K562 (cell line): ENCODE measurements around the gene ADAM15. TPM values are rescaled to one million over a fixed set of nuclear protein-coding genes. Genes with fewer than 3 reads are reported as not detected.

Source experiments
- BDP1 ChIP-seq: IDR thresholded peaks from 3 replicates; pipeline ENCODE4 v1.6.1; 2011; ENCODE audit not compliant: insufficient read length, insufficient read depth
- CXXC5 ChIP-seq: fragments of 250-450 bp; sonication (Bioruptor Pico); IDR thresholded peaks from 2 replicates; pipeline ENCODE4 v1.8.0; 2022; ENCODE audit warnings: inconsistent platforms, mild to moderate bottlenecking, moderate library complexity
- MYC ChIP-seq, 2 experiments: fragments of 250-450 bp in 1 of 2; sonication (Bioruptor Pico) in 1 of 2; IDR thresholded peaks; 2 replicates each; pipeline versions ENCODE4 v1.5.1 to v1.6.1; 2012 to 2021; ENCODE audit warnings: low read depth in 2 of 2, borderline replicate concordance in 1 of 2, improper control_type of control experiment in 1 of 2, low read length in 1 of 2, mild to moderate bottlenecking in 1 of 2, moderate library complexity in 1 of 2
- PKNOX1 ChIP-seq: fragments of 450-650 bp; IDR thresholded peaks from 2 replicates; pipeline ENCODE4 v1.6.1; 2016
- SIN3A ChIP-seq, 2 experiments: fragments of 150-350 bp in 1 of 2; IDR thresholded peaks; 2 replicates each; pipeline ENCODE4 v1.6.1; 2011 to 2016; ENCODE audit warnings: borderline replicate concordance in 2 of 2, low read depth in 2 of 2, low read length in 2 of 2, mild to moderate bottlenecking in 2 of 2, moderate library complexity in 2 of 2; ENCODE audit not compliant: control insufficient read depth in 1 of 2
- polyA plus RNA-seq, 8 experiments: library from polyadenylated mRNA; depleted of rRNA in 4 of 8; stranded (reverse) in 5 of 8; unstranded in 3 of 8; fragments of >200 nt; fragmentation: Nextera tagmentation in 2 of 8; fragmentation: Illumina TruSeq in 1 of 8; extraction: Ambion mirVana in 2 of 8; extraction: Trizol in 1 of 8; gene quantifications; 2 replicates each; pipeline versions ENCODE4 v1.2.1 to v1.2.3, GENCODE V29; 2011 to 2014; ENCODE audit warnings: inconsistent platforms in 1 of 8, missing spikeins in 1 of 8
- total RNA-seq, 7 experiments: library from RNA; depleted of rRNA in 6 of 7; stranded (reverse); fragments of >200 nt in 6 of 7; fragmentation: Illumina TruSeq in 2 of 7; extraction: Trizol in 2 of 7; gene quantifications; 2 replicates each; pipeline versions ENCODE4 v1.2.1 to v1.2.3, GENCODE V29; 2011 to 2021; ENCODE audit warnings: low replicate concordance in 1 of 7
- TF ChIP-seq, protein P1 (sequence below): fragments of 450-650 bp; IDR thresholded peaks from 2 replicates; pipeline ENCODE4 v1.6.1; 2017; ENCODE audit warnings: antibody characterized with exemption
- TF ChIP-seq, protein P2 (sequence below), 3 experiments: fragments of 200-800 bp in 1 of 3; sonication (Bioruptor generic) in 1 of 3; sonication (generic) in 1 of 3; formaldehyde crosslinking in 1 of 3; IDR thresholded peaks; 2 replicates each; pipeline versions ENCODE4 v1.6.1 to v1.8.0; 2016 to 2022; ENCODE audit warnings: mild to moderate bottlenecking in 2 of 3, missing compliant biosample characterization in 2 of 3, missing genetic modification characterization in 2 of 3, missing genetic modification reagents in 1 of 3

The ADAM15 gene
- total and polyA plus RNA-seq, 9 of the 15 experiments (the other 6 are each of a cell fraction or from before 2014, with no cell fraction given): 0.69 to 72.3 (median 32.8) TPM

DNA sequence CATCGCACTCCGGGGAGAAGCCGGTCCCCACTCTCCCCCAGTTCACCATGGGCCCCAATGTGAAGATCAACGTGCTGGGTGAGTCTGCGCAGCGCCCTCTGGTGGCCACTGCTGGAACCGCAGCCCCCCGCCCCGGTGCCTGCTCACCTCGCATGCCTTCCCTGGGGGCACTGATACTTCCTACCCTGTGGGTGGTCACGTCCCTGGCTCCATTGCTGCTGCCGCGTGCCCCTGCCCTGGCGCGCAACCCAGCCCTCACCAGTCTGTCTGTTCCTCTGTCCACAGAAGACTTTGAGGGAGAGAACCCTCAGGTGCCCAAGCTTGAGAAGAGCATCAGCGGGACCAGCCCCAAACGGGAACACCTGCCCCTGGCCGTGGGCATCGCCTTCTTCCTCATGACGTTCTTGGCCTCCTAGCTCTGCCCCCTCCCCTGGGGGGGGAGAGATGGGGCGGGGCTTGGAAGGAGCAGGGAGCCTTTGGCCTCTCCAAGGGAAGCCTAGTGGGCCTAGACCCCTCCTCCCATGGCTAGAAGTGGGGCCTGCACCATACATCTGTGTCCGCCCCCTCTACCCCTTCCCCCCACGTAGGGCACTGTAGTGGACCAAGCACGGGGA, 35.1 kb downstream of the ADAM15 start (continued):
- TF ChIP-seq MYC (IDR thresholded peaks at IDR 0.05; ENCODE audit: low read depth, low read length): peak; percentile 46; the same call in 1 of the 2 replicates
- TF ChIP-seq MYC (CRISPR knock-in tag; IDR thresholded peaks at IDR 0.05; ENCODE audit: borderline replicate concordance, low read depth): no peak
- TF ChIP-seq PKNOX1: no peak
- TF ChIP-seq CXXC5: no peak
- TF ChIP-seq BDP1: no peak
- TF ChIP-seq SIN3A (IDR thresholded peaks at IDR 0.05; ENCODE audit: borderline replicate concordance in 2 of 2, control insufficient read depth in 1 of 2, low read depth in 2 of 2, low read length in 2 of 2): 0 out of 4 replicates have a peak, but pooled peaks of 1 of the 2 experiments have one; percentile 10
- TF ChIP-seq, protein P1, sequence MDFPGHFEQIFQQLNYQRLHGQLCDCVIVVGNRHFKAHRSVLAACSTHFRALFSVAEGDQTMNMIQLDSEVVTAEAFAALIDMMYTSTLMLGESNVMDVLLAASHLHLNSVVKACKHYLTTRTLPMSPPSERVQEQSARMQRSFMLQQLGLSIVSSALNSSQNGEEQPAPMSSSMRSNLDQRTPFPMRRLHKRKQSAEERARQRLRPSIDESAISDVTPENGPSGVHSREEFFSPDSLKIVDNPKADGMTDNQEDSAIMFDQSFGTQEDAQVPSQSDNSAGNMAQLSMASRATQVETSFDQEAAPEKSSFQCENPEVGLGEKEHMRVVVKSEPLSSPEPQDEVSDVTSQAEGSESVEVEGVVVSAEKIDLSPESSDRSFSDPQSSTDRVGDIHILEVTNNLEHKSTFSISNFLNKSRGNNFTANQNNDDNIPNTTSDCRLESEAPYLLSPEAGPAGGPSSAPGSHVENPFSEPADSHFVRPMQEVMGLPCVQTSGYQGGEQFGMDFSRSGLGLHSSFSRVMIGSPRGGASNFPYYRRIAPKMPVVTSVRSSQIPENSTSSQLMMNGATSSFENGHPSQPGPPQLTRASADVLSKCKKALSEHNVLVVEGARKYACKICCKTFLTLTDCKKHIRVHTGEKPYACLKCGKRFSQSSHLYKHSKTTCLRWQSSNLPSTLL: no peak
- TF ChIP-seq, protein P2, sequence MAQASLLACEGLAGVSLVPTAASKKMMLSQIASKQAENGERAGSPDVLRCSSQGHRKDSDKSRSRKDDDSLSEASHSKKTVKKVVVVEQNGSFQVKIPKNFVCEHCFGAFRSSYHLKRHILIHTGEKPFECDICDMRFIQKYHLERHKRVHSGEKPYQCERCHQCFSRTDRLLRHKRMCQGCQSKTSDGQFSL (CRISPR knock-in tag; IDR thresholded peaks at IDR 0.05): peak; percentile 43; the same call in 1 of the 2 replicates
- TF ChIP-seq, protein P2 (tag; IDR thresholded peaks at IDR 0.05): no peak
- TF ChIP-seq, all 486 proteins: peak for 20
